GM13976 (cell line): ENCODE results near the gene ZFHX3.

Experiments
- DNase-seq: peaks from one replicate; pipeline ENCODE4 v3.0.0; 2012; ENCODE audit warnings: low spot score
- in situ Hi-C: fragments of 300-500 bp; cut with MboI; formaldehyde crosslinking; loops from one replicate; pipeline ENCODE4 v1.12.0; 2022; ENCODE audit warnings: low sequenced_read_pairs, mixed read lengths, inconsistent platforms; ENCODE audit not compliant: unreplicated experiment
- TF ChIP-seq, protein P1 (sequence below): IDR thresholded peaks from 2 replicates; pipeline ENCODE4 v1.5.1; 2012; ENCODE audit warnings: borderline replicate concordance, mild to moderate bottlenecking; ENCODE audit not compliant: insufficient read depth; ENCODE audit errors: extremely low read depth, missing control alignments, control extremely low read depth

ZFHX3 gene

DNA sequence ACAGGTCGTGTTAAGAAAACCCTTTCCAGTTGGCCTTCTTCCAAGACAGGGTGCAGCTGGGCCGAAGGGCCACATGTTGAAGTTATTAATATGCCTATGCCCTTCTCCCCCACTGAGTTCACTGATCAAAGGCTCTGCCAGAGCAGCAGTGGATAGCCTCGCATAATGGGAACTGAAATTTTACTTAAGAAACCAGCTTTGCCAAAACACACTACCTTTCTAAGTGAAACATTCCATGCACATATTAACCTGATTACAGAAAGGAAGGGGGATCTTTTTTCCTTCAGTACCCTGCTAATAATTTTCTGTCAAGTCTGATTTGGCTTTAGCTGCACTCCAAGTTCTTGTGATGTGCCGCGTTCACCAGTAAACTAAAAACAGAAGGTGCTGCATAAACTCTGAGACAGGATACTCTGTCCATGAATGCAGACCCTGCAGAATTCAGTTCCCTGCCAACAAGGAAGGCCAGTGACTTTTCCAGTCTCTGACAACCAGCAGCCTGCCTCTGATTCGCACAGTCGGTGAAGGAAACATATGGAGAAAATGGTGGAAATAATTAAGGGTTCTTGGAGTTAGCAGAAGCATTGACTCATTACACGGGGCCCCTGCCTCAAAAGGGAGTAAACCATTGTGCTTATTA, 283.8 kb downstream of the ZFHX3 start:
- TF ChIP-seq, protein P1, sequence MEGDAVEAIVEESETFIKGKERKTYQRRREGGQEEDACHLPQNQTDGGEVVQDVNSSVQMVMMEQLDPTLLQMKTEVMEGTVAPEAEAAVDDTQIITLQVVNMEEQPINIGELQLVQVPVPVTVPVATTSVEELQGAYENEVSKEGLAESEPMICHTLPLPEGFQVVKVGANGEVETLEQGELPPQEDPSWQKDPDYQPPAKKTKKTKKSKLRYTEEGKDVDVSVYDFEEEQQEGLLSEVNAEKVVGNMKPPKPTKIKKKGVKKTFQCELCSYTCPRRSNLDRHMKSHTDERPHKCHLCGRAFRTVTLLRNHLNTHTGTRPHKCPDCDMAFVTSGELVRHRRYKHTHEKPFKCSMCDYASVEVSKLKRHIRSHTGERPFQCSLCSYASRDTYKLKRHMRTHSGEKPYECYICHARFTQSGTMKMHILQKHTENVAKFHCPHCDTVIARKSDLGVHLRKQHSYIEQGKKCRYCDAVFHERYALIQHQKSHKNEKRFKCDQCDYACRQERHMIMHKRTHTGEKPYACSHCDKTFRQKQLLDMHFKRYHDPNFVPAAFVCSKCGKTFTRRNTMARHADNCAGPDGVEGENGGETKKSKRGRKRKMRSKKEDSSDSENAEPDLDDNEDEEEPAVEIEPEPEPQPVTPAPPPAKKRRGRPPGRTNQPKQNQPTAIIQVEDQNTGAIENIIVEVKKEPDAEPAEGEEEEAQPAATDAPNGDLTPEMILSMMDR, result no peak
- in situ Hi-C loops, result no loop called here

DNA sequence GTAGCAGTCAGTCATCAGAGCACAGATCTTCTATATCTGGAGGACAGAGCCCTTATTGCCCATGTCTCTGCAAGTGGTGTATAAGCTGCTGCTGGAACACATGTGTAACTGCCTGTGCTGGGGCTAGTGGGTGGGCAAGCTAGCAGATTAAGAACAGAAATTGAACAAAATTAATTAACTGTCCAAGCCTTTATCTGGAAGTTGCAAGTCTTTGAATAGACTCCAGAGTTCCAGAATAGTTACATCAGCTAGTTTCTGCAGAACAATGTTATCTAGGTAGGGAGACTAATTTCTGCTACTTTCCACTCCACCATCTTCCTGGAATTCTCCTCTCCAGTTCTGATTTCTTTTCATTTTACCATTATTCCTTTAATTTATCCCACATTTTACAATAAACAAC, 287.3 kb downstream of the ZFHX3 start:
- in situ Hi-C loops, result no loop called here
- no peak for DNase-seq
- TF ChIP-seq, protein P1, result no peak

More for the DNA sequence above, 283.8 kb downstream of the ZFHX3 start:
- no peak for DNase-seq

DNA sequence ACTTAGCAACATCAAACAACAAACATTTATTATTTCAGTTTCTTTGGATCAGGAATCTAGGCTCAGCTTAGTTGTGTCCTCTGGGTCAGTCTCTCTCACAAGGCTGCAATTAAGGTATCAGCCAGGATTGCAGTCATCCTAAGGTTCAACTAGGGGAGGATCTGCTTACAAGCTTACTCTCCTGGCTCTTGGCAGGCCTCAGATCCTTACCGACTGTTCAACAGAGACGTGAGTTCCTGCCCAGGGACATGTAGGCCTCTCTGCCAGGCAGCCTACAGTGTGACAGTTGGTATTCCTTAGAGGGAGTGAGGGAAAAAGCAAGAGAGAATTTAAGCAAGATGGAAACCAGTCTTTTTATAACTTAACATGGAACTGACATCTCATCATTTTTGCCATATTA, 294.0 kb downstream of the ZFHX3 start:
- TF ChIP-seq, protein P1, result no peak
- in situ Hi-C loops, result no loop called here
- DNase-seq, result no peak

DNA sequence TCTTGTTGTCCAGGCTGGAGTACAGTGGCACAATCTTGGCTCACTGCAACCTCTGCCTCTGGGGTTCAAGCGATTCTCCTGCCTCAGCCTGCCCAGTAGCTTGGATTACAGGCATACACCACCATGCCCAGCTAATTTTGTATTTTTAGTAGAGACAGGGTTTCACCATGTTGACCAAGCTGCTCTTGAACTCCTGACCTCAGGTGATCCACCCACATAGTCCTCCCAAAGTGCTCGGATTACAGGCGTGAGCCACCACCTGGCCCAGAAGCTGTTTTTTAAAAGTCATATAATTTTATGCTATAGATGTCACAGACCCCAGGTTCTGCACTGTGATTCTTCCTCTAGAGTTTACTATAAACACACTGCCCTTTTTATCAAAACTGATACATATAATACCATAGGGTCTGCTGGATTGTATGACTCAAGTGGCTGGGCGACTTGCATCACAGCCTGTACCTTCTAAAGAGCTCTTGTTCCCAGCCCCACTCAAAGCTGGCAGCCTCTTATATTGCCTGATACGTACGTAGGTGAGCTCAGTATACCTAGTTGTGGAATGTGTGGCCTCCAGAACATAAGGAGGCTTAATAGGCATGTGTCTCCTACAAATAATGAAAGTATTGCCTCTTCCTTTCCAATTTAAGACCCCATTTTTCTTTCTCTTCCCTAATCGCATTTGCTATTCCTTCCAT, 295.8 kb downstream of the ZFHX3 start:
- DNase-seq, result no peak
- TF ChIP-seq, protein P1, result no peak
- in situ Hi-C loops, result no loop called here

DNA sequence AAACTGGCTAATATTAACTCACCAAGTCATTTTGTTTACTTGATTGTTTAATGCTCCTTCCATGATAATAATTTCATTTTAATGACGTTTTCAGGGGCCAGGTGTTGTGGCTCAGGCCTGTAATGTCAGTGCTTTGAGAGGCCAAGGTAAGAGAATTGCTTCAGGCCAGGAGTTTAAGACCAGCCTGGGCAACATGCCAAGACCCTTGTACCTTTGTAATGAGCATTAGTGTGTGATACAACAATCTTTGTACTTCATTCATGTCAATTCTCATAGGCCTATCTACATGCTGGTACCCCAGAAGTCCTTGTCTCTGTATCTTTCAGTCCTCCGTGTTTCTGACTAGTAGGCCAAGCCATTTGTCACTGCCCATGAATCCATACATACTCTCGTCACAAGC, 296.9 kb downstream of the ZFHX3 start:
- TF ChIP-seq, protein P1, result no peak
- DNase-seq, result no peak
- in situ Hi-C loops, result no loop called here

DNA sequence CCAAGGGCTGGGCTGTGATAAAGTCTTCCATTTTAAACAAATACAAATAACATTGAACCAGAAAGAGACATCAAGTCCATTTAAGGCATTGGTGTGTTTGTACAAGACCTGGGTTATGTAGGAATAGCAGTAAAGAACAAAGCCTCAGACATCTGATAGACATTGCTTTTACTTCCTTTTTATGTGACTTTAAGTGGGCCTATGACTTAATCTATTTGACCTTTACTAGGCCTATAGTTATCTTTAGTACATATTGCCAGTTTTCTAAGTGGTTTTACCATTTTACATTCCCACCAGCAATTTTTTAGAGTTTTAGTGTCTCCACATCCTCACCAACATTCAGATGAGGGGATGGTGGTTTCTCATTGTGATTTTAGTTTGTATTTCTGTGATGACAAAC, 298.8 kb downstream of the ZFHX3 start:
- in situ Hi-C loops, result no loop called here
- TF ChIP-seq, protein P1, result no peak
- DNase-seq, result no peak
